Progenitor cell of endocrine pancreas (in vitro differentiated cells): ENCODE results near the gene SLC12A6. TPM values are rescaled to one million over a fixed set of nuclear protein-coding genes. Genes with fewer than 3 reads are reported as not detected.

Experiments
- DNase-seq: peaks from one replicate; pipeline ENCODE4 v3.0.0; 2021; ENCODE audit warnings: low spot score; ENCODE audit not compliant: unreplicated experiment
- H3K27ac Mint-ChIP-seq: 2 replicates; pipeline ENCODE4 v1.8.0; 2021; ENCODE audit warnings: mild to moderate bottlenecking, moderate library complexity, mixed read lengths
- H3K27me3 Mint-ChIP-seq: 2 replicates; pipeline ENCODE4 v1.8.0; 2021; ENCODE audit warnings: mixed read lengths
- H3K36me3 Mint-ChIP-seq: 2 replicates; pipeline ENCODE4 v1.8.0; 2022; ENCODE audit warnings: mixed read lengths; ENCODE audit not compliant: insufficient read depth
- H3K4me1 Mint-ChIP-seq: 2 replicates; pipeline ENCODE4 v1.8.0; 2021; ENCODE audit warnings: low read depth, mixed read lengths
- H3K4me3 Mint-ChIP-seq: 2 replicates; pipeline ENCODE4 v1.8.0; 2021; ENCODE audit warnings: low read depth, mild to moderate bottlenecking, moderate library complexity, mixed read lengths
- H3K9me3 Mint-ChIP-seq: 2 replicates; pipeline ENCODE4 v1.8.0; 2021; ENCODE audit warnings: low read depth, mixed read lengths
- CTCF ChIP-seq: fragments of 200-600 bp; sonication (generic); IDR thresholded peaks from one replicate; pipeline ENCODE4 v1.5.0; 2021; ENCODE audit warnings: antibody characterized with exemption, mild to moderate bottlenecking; ENCODE audit not compliant: unreplicated experiment
- total RNA-seq: library from RNA; stranded (reverse); gene quantifications from 2 replicates; pipeline ENCODE4 v1.2.1, GENCODE V29; 2021

SLC12A6 gene
- total RNA-seq, 1 donor from 2014 or later: 30.9 TPM

GRCh38 chr15:34246276-34246976, 91.2 kb downstream of the SLC12A6 start:
- Mint-ChIP-seq H3K9me3 (no peaks in the 10 kb centered on the region), H3K36me3 (peaks cover 7% of the 10 kb centered on the region), H3K4me3 (no peak overlapping the region), H3K4me1 (no peaks in the 10 kb centered on the region), H3K27ac (no peak overlapping the region), H3K27me3 (no peaks in the 10 kb centered on the region)
- TF ChIP-seq CTCF: no peak
- no peak for DNase-seq

GRCh38 chr15:34243226-34243625, 94.4 kb downstream of the SLC12A6 start:
- H3K27me3 Mint-ChIP-seq: no peaks in the 10 kb centered on the region
- DNase-seq: no peak
- H3K4me1 Mint-ChIP-seq: no peaks in the 10 kb centered on the region
- H3K36me3 Mint-ChIP-seq: peaks cover 6% of the 10 kb centered on the region
- TF ChIP-seq CTCF: no peak
- no peak overlapping the region for H3K27ac Mint-ChIP-seq
- H3K9me3 Mint-ChIP-seq: no peaks in the 10 kb centered on the region
- no peak overlapping the region for H3K4me3 Mint-ChIP-seq

- H3K36me3 Mint-ChIP-seq: peaks cover 4% of the 10 kb centered on the region
- H3K9me3 Mint-ChIP-seq: no peaks in the 10 kb centered on the region
- H3K4me3 Mint-ChIP-seq: no peak overlapping the region
- DNase-seq: no peak
- H3K27me3 Mint-ChIP-seq: no peaks in the 10 kb centered on the region
- no peak for TF ChIP-seq CTCF
- no peak overlapping the region for H3K27ac Mint-ChIP-seq
- no peaks in the 10 kb centered on the region for H3K4me1 Mint-ChIP-seq
These were observed 95.3 kb downstream of the SLC12A6 start for GRCh38 chr15:34242331-34242710.

- Mint-ChIP-seq H3K27me3 (no peaks in the 10 kb centered on the region), H3K36me3 (peaks cover 5% of the 10 kb centered on the region), H3K27ac (no peak overlapping the region), H3K9me3 (no peaks in the 10 kb centered on the region), H3K4me1 (no peaks in the 10 kb centered on the region), H3K4me3 (no peak overlapping the region)
- no peak for DNase-seq
- TF ChIP-seq CTCF: peak; percentile 73
These were observed 95.9 kb downstream of the SLC12A6 start for GRCh38 chr15:34241376-34242330.

GRCh38 chr15:34240537-34240936, 97.0 kb downstream of the SLC12A6 start:
- H3K27ac Mint-ChIP-seq: no peak overlapping the region
- no peaks in the 10 kb centered on the region for H3K4me1 Mint-ChIP-seq
- no peaks in the 10 kb centered on the region for H3K9me3 Mint-ChIP-seq
- no peak for DNase-seq
- no peak for TF ChIP-seq CTCF
- H3K27me3 Mint-ChIP-seq: no peaks in the 10 kb centered on the region
- peaks cover 8% of the 10 kb centered on the region for H3K36me3 Mint-ChIP-seq
- no peak overlapping the region for H3K4me3 Mint-ChIP-seq
